Activated CD4-positive, alpha-beta T cell treated with anti-CD3 and anti-CD28 coated beads, Interleukin-2, amount 50 U/mL, for 1 hour (primary cell): ENCODE results near the gene GCC1.

Experiments
- DNase-seq: peaks from one replicate; pipeline ENCODE4 v3.0.0-alpha.2; 2020

GCC1 gene

DNA sequence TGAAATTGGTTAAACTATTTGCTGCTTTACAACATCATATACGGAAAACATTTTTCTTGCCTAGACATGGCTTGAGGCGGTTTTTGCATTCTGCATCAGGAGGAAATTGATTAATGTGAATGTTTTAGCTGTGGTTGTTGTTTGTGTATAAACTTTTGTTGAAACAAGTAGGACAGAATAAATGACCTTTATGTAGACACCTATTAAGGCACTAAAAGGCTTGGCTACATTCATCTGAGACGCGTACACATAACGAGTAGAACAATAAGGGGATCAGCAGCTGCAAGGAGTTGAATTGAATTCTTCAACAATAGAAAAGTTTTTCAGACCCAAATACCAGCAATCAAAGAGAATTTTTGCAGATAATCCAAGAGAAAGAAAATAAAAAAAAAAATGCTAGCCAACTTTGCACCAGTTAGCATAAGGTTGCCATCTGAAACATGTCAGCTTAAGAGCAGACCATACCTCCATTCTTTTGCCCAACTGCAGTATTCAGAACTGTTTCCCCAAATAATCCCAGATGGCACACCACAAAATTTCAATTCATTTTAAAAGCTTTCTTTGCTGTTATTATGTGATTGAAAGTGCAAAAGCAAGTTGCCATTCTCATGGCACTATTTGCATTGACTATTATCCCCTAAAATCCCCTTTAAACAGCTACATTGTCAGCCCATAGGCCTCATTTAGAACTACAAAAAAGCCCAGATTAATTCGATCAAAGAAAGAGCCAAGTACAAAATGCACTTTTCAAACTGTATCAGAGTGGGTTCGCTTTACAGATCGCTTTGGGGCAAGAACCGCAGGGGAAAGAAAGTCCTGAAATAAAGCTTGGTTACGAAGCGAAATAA, 49.6 kb downstream of the GCC1 start:
- DNase-seq = no peak

DNA sequence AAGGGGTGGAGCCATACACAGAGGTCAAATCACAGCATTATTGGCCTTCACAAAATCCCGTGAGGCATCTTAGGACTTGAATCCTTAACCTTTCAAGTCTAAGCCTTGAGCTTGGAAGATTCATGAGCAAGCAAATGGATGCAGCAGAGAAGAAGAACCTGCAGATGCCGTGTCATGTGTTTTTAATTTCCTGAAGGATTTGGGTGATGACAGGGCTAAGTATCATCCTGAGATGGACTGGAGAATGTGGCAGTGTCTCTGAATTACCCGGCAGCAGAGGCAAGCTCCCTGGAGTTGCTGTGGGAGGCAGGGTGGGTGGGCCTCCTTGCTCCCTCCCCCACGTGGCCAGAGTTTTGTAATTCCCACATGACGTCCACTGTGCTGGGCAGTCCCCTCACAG, 50.8 kb downstream of the GCC1 start:
- no peak for DNase-seq

DNA sequence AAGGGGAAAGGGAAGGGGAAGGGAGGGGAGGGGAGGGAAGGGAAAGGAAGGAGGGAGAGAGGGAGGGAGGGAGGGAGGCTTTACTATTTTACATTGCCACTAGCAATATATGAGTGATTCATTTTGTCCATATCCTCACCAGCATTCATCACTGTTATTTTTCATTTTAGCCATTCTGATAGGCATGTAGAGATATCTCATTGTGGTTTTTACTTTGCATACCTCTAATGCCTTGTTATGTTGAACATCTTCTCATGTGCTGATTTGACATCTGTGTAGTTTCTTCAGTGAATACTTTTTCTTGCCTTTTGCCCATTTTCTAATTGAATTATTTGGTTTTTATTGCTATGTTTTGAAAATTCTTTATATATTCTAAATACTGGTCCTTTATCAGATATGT, 52.7 kb downstream of the GCC1 start:
- DNase-seq = no peak

DNA sequence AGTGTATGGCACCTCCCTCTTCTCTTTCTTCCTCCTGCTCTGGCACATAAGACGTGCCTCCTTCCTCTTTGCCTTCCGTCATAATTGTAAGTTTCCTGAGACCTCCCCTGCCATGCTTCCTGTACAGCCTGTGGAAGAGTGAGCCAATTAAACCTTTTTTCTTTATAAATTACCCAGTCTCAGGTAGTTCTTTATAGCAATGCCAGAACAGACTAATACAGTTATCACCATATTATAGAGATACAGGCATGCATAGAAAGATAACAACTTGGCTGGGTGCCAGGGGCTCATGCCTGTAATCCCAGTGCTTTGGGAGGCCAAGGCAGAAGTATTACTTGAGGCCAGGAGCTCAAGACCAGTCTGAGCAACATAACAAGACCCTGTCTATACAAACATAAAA, 53.2 kb downstream of the GCC1 start:
- DNase-seq = no peak
